Type B pancreatic cell (in vitro differentiated cells): Measurements from ENCODE around the gene CR1. TPM values are rescaled to one million over a fixed set of nuclear protein-coding genes. Genes with fewer than 3 reads are reported as not detected.

Experiments
- DNase-seq: peaks from one replicate; pipeline ENCODE4 v3.0.0; 2021; ENCODE audit warnings: mixed read lengths; ENCODE audit not compliant: unreplicated experiment; ENCODE audit errors: extremely low spot score
- H3K27ac Mint-ChIP-seq: 2 replicates; pipeline ENCODE4 v1.8.0; 2021; ENCODE audit warnings: mild to moderate bottlenecking, mixed read lengths
- H3K27me3 Mint-ChIP-seq: 2 replicates; pipeline ENCODE4 v1.8.0; 2021; ENCODE audit warnings: mixed read lengths
- H3K36me3 Mint-ChIP-seq: 2 replicates; pipeline ENCODE4 v1.8.0; 2021; ENCODE audit warnings: mixed read lengths
- H3K4me1 Mint-ChIP-seq: one replicate; pipeline ENCODE4 v1.8.0; 2021; ENCODE audit warnings: mixed read lengths; ENCODE audit not compliant: unreplicated experiment
- H3K4me3 Mint-ChIP-seq: 2 replicates; pipeline ENCODE4 v1.8.0; 2021; ENCODE audit warnings: mild to moderate bottlenecking, mixed read lengths
- H3K9me3 Mint-ChIP-seq: 2 replicates; pipeline ENCODE4 v1.8.0; 2021; ENCODE audit warnings: mixed read lengths
- total RNA-seq: library from RNA; stranded (reverse); gene quantifications from 2 replicates; pipeline ENCODE4 v1.2.1, GENCODE V29; 2021; ENCODE audit warnings: low replicate concordance
- TF ChIP-seq, protein P1 (sequence below): fragments of 200-600 bp; sonication (generic); conservative IDR thresholded peaks from 2 replicates; pipeline ENCODE4 v1.5.0; 2021; ENCODE audit warnings: antibody characterized with exemption, mild to moderate bottlenecking

Gene CR1
- total RNA-seq, 1 donor from 2014 or later, result 0.56 TPM

DNA sequence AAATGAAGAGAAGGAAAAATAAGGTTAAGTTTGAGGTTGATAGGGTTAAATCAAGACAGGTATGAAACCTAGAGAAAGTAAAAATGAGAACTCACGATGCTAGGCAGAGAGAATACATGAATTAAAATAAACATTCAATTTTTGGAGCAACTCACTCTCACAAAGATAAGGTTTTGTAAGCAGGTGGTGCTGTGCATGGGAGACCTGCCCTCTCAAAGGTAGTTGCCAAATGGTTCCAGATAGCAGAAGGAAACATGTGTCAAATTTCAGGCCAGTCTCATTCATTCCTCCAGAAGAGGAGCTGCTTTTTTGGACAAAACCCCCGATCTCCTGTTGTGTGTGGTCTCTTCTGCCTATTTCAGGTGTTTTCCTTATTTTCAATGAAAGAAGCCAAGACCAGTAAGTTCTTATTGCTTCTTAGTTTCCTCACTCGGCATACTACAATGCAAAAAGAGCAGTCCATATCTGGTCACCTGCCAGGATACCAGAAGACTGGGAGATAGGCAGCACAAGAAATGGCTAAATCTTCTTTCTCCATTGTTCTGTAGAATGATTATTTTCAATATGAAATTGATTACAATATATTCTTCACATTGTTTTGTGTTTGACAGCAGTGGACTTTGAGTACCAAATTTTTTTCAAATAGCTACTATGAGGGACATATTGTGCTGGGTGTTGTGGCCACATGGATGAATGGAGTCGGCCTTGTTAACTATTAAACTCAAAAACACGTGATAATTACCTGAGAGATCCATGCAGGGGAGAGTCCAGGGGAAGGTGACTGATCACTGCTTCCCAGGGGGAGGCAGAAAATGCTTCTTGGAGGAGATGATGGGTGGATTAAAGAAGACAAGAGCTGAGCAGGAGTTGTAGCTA lies 152.6 kb downstream of the CR1 start:
- H3K4me1 Mint-ChIP-seq, result no peaks in the 10 kb centered on the region
- no peaks in the 10 kb centered on the region for H3K36me3 Mint-ChIP-seq
- H3K4me3 Mint-ChIP-seq, result no peak overlapping the region
- no peak overlapping the region for H3K27ac Mint-ChIP-seq
- peaks cover 10% of the 10 kb centered on the region for H3K27me3 Mint-ChIP-seq
- no peaks in the 10 kb centered on the region for H3K9me3 Mint-ChIP-seq
- no peak for DNase-seq
- TF ChIP-seq, protein P1, sequence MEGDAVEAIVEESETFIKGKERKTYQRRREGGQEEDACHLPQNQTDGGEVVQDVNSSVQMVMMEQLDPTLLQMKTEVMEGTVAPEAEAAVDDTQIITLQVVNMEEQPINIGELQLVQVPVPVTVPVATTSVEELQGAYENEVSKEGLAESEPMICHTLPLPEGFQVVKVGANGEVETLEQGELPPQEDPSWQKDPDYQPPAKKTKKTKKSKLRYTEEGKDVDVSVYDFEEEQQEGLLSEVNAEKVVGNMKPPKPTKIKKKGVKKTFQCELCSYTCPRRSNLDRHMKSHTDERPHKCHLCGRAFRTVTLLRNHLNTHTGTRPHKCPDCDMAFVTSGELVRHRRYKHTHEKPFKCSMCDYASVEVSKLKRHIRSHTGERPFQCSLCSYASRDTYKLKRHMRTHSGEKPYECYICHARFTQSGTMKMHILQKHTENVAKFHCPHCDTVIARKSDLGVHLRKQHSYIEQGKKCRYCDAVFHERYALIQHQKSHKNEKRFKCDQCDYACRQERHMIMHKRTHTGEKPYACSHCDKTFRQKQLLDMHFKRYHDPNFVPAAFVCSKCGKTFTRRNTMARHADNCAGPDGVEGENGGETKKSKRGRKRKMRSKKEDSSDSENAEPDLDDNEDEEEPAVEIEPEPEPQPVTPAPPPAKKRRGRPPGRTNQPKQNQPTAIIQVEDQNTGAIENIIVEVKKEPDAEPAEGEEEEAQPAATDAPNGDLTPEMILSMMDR, result no peak

DNA sequence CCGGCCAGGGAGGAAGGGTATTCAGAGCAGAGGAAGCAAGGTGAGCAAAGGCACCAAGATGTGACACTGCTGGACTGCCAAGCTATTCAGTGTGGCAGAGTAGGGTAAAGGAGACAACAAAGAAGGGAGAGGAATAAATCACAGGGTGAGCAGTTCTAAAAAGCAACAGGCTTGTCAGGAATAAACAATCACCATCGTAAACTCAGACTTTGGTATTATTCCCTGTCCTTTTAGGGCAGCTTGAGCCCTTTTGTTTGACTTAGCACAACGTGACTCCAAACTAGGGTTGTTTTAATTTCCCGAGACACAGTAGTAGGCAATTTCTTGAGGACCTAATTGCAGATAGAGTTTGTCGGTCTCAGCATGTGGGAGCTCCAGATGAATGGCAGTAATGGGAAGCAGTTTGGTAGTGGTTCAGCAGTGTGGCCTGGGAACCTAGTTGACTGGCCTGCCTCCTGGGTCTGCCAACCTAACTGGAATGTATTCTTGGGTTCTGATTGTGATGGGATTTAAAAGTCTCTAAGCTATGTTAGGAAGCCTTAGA lies 153.3 kb downstream of the CR1 start:
- no peaks in the 10 kb centered on the region for H3K36me3 Mint-ChIP-seq
- no peaks in the 10 kb centered on the region for H3K4me1 Mint-ChIP-seq
- peaks cover 10% of the 10 kb centered on the region for H3K27me3 Mint-ChIP-seq
- no peak overlapping the region for H3K4me3 Mint-ChIP-seq
- no peak overlapping the region for H3K27ac Mint-ChIP-seq
- no peaks in the 10 kb centered on the region for H3K9me3 Mint-ChIP-seq
- TF ChIP-seq, protein P1, result no peak
- DNase-seq, result no peak

DNA sequence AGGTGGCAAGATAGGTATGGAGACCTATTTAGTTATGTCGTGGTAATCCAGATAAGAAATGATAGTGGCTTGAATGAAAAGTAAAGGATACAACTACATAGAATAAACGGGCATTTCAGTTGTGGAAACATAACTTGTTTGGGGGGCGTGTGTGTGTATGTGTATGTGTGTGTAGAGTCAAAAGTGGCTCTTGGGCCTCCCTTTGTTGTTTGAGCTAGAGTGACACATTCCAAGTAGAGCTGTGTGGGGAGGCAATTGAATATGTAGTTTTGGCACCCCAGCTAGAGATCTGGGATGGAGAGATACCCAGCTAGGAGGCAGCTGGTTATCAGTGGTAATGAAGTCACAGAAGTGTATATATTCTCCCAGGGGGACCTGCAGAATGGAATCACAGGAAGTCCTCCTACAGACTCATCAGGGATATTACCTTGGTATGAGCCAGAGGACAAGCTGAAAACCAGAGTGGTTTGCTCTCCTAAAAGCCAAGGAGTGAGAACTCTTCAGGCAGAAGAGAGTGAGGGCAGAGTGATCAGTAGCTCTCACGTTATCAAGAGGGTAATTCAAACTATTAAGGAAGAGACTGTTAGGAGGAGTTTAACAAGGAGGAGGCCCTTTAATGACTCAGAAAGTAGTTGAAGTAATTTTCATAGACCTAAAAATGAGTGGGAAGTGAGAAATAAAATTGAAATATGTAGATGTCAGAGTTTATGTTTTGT lies 154.1 kb downstream of the CR1 start:
- TF ChIP-seq, protein P1, result no peak
- Mint-ChIP-seq H3K4me1 (no peaks in the 10 kb centered on the region), H3K4me3 (no peak overlapping the region), H3K27ac (no peak overlapping the region), H3K9me3 (no peaks in the 10 kb centered on the region), H3K36me3 (no peaks in the 10 kb centered on the region), H3K27me3 (peaks cover 10% of the 10 kb centered on the region)
- DNase-seq, result no peak

GRCh38 chr1:207651583-207651982 lies 155.6 kb downstream of the CR1 start:
- Mint-ChIP-seq H3K9me3 (no peaks in the 10 kb centered on the region), H3K4me1 (no peaks in the 10 kb centered on the region), H3K27ac (no peak overlapping the region), H3K4me3 (no peak overlapping the region), H3K27me3 (peaks cover 10% of the 10 kb centered on the region), H3K36me3 (no peaks in the 10 kb centered on the region)
- TF ChIP-seq, protein P1, result no peak
- no peak for DNase-seq

- Mint-ChIP-seq H3K27ac (no peak overlapping the region), H3K36me3 (no peaks in the 10 kb centered on the region), H3K4me1 (no peaks in the 10 kb centered on the region), H3K4me3 (no peak overlapping the region), H3K9me3 (no peaks in the 10 kb centered on the region), H3K27me3 (peaks cover 4% of the 10 kb centered on the region)
- DNase-seq, result no peak
- TF ChIP-seq, protein P1, result peak; percentile 46
These were observed 158.4 kb downstream of the CR1 start for GRCh38 chr1:207654320-207654719.
